DOHH2 (cell line): ENCODE measurements around the gene LAMA5.

ENCODE experiments used
- CTCF ChIP-seq: fragments of 200-600 bp; sonication (generic); IDR thresholded peaks from one replicate; pipeline ENCODE4 v1.5.1; 2014; ENCODE audit warnings: antibody characterized with exemption, mild to moderate bottlenecking, low read depth, low read length; ENCODE audit not compliant: poor library complexity, severe bottlenecking
- EZH2phosphoT487 ChIP-seq: fragments of 200-600 bp; sonication (generic); IDR thresholded peaks from 2 replicates; pipeline ENCODE4 v1.6.1; 2017; ENCODE audit warnings: borderline replicate concordance, mild to moderate bottlenecking, antibody characterized with exemption, low read length, moderate library complexity, mixed read lengths

GRCh38 chr20:62326559-62326958 lies 40.6 kb downstream of the LAMA5 start:
- TF ChIP-seq CTCF (no peak), EZH2phosphoT487 (no peak)
